HUDEP-2 (cell line): ENCODE results near the gene GPC5.
"Not testable (repeated sequence)": the region's sequence is repeated elsewhere in the genome, so short reads cannot be mapped to it uniquely, and the experiment has no call there.

Source experiments
- DNase-seq, 76 experiments: peaks; one replicate each; lab custom pipeline; 2025; ENCODE audit not compliant: unreplicated experiment in 76 of 76; lab: John Stamatoyannopoulos, UW

Gene GPC5

GRCh38 chr13:91398413-91399188 is at the start of gene GPC5:
TSS of gene GPC5 (plus strand) at chr13:91398621.
- DNase-seq = peak in 75 of 76 experiments; percentile 3 to 91 (median 77)

DNA sequence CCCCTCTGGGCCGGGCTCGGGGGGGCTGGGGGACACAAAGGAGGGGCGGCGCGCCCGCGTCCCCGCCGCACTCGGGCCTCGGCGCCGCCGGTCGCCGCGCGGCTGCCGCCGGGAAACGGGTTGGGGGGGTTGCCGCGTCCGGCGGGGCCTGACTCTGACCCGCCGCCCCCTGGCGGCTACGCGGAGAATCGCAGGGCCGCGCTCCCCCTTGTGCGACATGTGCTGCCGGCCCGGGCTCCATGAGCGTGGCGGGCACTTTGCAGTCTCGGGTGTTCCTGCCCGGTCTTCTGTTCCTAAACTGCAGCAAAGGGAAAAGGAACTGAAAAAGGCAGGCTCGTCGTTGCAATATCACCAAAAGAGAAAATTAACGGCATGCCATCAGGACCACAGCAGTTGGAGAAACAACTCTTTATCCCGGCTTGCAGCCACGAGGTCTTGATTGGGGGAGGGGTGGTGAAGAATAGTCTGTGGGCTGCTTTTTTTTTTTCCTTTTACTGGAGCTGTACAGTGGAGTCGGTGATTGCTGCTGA is 49.5 kb upstream of the GPC5 start:
- DNase-seq = peak in 75 of 76 experiments; percentile 24 to 91 (median 81)

GRCh38 chr13:91349992-91350911 is 48.2 kb upstream of the GPC5 start:
- DNase-seq = peak in 3 of 76 experiments; percentile 9 to 21 (median 11)

DNA sequence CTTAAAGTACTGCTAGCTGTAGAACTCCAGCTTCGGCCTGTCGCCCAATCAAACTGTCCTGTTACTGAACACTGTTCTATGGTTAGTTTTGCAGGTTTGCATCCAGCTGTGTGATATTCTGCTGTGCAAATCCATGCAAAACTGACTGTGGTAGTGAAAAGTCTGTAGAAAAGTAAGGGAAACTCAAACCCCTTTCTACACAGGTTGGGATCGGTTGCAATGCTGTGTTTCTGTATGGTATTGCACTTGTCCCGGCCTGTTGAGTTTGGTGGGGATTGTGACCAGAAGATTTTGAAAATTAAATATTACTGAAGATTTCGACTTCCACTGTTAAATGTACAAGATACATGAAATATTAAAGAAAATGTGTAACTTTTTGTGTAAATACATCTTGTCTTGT is 47.3 kb upstream of the GPC5 start:
- DNase-seq = peak in 1 of 76 experiments; percentile 4

DNA sequence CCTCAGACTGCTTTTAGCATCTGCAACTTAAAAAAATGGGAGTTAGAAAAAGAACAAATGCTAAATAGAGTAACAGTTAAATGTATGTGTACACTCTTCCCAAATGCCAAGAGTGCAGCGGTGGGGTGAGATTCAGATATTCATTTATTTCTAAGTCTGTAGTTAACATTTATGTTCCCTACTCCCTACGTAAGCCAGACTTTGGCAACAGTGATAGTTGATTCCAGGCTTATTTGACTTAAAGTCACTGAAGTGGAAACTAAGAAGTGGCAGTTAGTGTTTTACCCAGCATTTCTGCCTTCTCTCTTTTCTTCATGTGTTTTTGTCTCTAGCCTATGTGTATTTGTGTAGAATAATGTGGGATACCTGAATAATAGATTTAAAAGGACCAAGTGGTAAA is 46.4 kb upstream of the GPC5 start:
- no peak for DNase-seq

- DNase-seq = not testable (repeated sequence)
These were observed 45.5 kb upstream of the GPC5 start for GRCh38 chr13:91352891-91353290.

GRCh38 chr13:91353494-91353893 is 44.9 kb upstream of the GPC5 start:
- no peak for DNase-seq

- no peak for DNase-seq
These were observed 43.2 kb upstream of the GPC5 start for GRCh38 chr13:91355099-91355825.

DNA sequence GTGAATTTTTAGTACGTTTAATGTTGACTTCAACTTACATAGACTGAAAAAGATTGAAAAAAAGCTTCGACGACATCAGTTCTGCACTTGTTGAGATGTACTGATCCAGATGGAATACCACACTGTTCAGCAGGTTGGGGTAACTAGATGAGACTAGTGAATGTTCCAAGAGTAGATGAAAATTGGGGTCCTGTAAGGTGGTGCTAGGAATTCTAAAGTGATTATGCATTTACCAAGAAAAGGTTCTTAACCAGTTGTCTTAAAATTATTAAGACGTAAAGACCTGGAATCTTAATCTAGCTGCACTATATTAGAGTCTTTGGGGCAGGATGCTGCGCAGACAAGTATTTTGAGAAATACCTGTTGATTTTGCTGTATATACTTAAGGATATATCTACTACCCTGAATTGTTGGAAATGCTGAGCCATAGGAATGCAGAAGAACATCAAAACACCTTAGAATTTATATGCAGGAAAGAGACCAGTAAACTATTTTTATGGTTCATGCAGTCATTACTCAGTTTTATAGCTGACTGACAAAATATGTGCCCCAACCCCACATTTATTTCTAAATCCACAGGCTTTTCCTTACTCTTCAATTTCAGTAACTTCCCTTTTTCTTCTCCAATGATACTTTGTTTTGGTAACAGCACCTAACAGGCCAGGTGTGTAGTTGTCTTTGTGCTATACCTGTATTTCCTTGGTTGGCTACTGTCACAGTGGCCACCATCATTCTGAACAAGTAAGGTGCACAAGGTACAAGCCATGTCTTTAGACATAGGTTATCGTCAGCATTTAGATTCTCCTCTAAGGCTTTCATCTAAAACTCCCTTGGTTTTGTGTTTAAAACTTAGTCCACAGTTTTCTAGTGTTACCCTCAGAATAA is 42.4 kb upstream of the GPC5 start:
- DNase-seq = no peak

GRCh38 chr13:91356919-91357612 is 41.4 kb upstream of the GPC5 start:
- no peak for DNase-seq

- peak in 1 of 76 experiments; percentile 14 for DNase-seq
These were observed 40.6 kb upstream of the GPC5 start for GRCh38 chr13:91357613-91358386.

GRCh38 chr13:91358387-91358782 is 40.0 kb upstream of the GPC5 start:
- DNase-seq = peak in 2 of 76 experiments; percentile 4 to 17

DNA sequence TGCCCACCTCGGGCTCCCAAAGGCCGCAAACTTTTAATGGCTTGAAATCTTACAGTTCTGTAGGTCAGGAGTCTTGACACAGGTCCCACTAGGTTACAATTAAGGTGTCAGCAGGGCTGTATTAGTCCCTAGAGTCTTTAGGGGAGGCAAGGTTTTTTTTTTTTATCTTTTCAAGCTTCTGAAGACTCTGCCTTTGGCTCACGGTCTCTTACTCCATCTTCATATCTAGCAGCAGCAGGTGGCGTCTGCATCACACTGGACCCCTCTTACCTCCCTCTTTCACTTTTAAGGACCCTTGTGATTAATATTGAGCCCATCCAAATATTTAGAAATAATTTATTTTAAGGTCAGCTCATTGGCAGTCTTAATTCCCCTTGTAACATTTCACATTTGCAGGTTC is 39.3 kb upstream of the GPC5 start:
- no peak for DNase-seq

GRCh38 chr13:91359631-91360030 is 38.8 kb upstream of the GPC5 start:
- DNase-seq = no peak

- DNase-seq = no peak
These were observed 38.1 kb upstream of the GPC5 start for GRCh38 chr13:91360246-91360751.

GRCh38 chr13:91361755-91362271 is 36.6 kb upstream of the GPC5 start:
- DNase-seq = no peak

DNA sequence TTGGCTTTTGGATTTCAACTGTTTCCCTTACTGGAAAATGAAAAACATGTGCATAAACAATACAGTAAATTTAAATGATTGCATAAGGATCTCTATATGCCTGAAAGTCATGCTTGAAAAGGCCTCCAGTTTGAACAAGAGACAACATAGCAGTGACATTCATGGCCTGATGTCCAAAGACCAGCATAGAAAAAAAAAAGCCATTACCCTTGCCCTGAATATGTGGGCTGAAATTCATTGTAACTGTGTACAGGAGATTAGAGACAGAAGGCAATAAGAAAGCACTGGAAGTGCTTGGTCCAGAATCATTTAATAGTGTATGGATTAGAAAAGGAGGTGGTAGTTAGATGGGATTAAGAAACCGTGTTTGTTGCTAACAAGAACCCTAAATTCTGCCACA is 35.5 kb upstream of the GPC5 start:
- DNase-seq = no peak

DNA sequence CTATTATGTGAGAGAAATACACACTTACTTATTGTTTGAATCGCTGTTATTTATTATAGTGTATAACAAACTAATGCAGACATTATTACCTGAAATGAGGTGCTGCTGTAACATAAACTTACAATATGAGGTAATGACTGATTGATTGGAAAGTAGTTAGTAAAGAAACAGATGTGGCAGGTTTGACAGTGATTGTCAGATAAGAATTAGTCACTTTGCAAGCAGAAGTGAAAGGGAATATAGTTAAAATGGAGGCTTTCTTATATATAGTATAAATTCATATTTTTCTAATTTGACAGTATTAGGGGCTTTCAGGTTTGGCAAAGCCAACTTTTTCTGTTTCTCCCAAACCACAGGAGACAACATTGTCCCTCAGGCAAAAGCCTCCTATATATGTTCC is 30.3 kb upstream of the GPC5 start:
- no peak for DNase-seq
